ENCODE measurements around the gene MAPK11. TPM values are rescaled to one million over a fixed set of nuclear protein-coding genes. Genes with fewer than 3 reads are reported as not detected.

Gene MAPK11
- total RNA-seq, 1 donor from 2014 or later, result 8.2 TPM

GRCh38 chr22:50262973-50263617, 7.1 kb downstream of the MAPK11 start:
- no peak for ATAC-seq
- no peak for DNase-seq (ENCODE audit: low spot score)

- ATAC-seq, result no peak
- DNase-seq (ENCODE audit: low spot score), result no peak
These were observed 7.7 kb downstream of the MAPK11 start for GRCh38 chr22:50262460-50262911.

- DNase-seq (ENCODE audit: low spot score), result no peak
These were observed 8.3 kb downstream of the MAPK11 start, which contains the start of gene MAPK12 for GRCh38 chr22:50261615-50262459. TSS of gene MAPK12 (minus strand) at chr22:50261683. CDS start at chr22:50261509, 174 bp downstream.

GRCh38 chr22:50260801-50261614, 9.2 kb downstream of the MAPK11 start:
- DNase-seq (ENCODE audit: low spot score) (no peak), ATAC-seq (peak; percentile 11)

More at GRCh38 chr22:50261615-50262459, 8.3 kb downstream of the MAPK11 start, which contains the start of gene MAPK12:
- ATAC-seq, result peak; percentile 2

- ATAC-seq, result no peak
- no peak for DNase-seq (ENCODE audit: low spot score)
These were observed 9.8 kb downstream of the MAPK11 start for GRCh38 chr22:50260434-50260800.

GRCh38 chr22:50259302-50259701, 10.9 kb downstream of the MAPK11 start:
- DNase-seq (ENCODE audit: low spot score) (no peak), ATAC-seq (no peak)

- DNase-seq (ENCODE audit: low spot score) (peak; percentile 88), ATAC-seq (peak; percentile 78)
These were observed 11.6 kb downstream of the MAPK11 start for GRCh38 chr22:50258361-50259292.

- ATAC-seq (peak; percentile 76), DNase-seq (ENCODE audit: low spot score) (peak; percentile 91)
These were observed 12.5 kb downstream of the MAPK11 start for GRCh38 chr22:50257451-50258360.

GRCh38 chr22:50257041-50257440, 13.1 kb downstream of the MAPK11 start:
- no peak for DNase-seq (ENCODE audit: low spot score)
- no peak for ATAC-seq

- ATAC-seq (no peak), DNase-seq (ENCODE audit: low spot score) (no peak)
These were observed 13.8 kb downstream of the MAPK11 start for GRCh38 chr22:50256258-50256862.

- no peak for DNase-seq (ENCODE audit: low spot score)
- ATAC-seq, result no peak
These were observed 14.6 kb downstream of the MAPK11 start for GRCh38 chr22:50255607-50256006.

GRCh38 chr22:50255099-50255498, 15.1 kb downstream of the MAPK11 start:
- ATAC-seq (no peak), DNase-seq (ENCODE audit: low spot score) (no peak)

GRCh38 chr22:50253941-50254340, 16.2 kb downstream of the MAPK11 start:
- DNase-seq (ENCODE audit: low spot score) (no peak), ATAC-seq (no peak)

- ATAC-seq (no peak), DNase-seq (ENCODE audit: low spot score) (no peak)
These were observed 16.9 kb downstream of the MAPK11 start for GRCh38 chr22:50253046-50253915.

GRCh38 chr22:50252082-50253045, 17.8 kb downstream of the MAPK11 start:
- peak; percentile 79 for DNase-seq (ENCODE audit: low spot score)
- peak; percentile 73 for ATAC-seq

GRCh38 chr22:50251477-50252081, 18.6 kb downstream of the MAPK11 start:
- DNase-seq (ENCODE audit: low spot score) (no peak), ATAC-seq (peak; percentile 4)

Measured in left lobe of liver (tissue), 2 donors.